KMS-11 (cell line): Measurements from ENCODE around the gene GPS1.

ENCODE experiments used
- H2AFZ ChIP-seq: fragments of 200-600 bp; sonication (generic); 2 replicates; pipeline ENCODE4 v1.6.1; 2016; ENCODE audit warnings: antibody characterized with exemption, mixed run types, low read depth
- H3K27ac ChIP-seq: fragments of 200-600 bp; sonication (generic); 2 replicates; pipeline ENCODE4 v1.6.1; 2016; ENCODE audit warnings: mild to moderate bottlenecking, mixed run types
- H3K27me3 ChIP-seq: fragments of 200-600 bp; sonication (generic); 2 replicates; pipeline ENCODE4 v1.6.1; 2017; ENCODE audit warnings: mild to moderate bottlenecking, low read depth, mixed run types, moderate library complexity; ENCODE audit not compliant: insufficient read depth
- H3K36me3 ChIP-seq: fragments of 200-600 bp; sonication (generic); 2 replicates; pipeline ENCODE4 v1.6.1; 2017; ENCODE audit warnings: mild to moderate bottlenecking, mixed run types; ENCODE audit not compliant: insufficient read depth
- H3K4me1 ChIP-seq: fragments of 200-600 bp; sonication (generic); 2 replicates; pipeline ENCODE4 v1.6.1; 2016; ENCODE audit warnings: mild to moderate bottlenecking, low read depth, mixed run types; ENCODE audit not compliant: poor library complexity, severe bottlenecking
- H3K4me2 ChIP-seq: fragments of 200-600 bp; sonication (generic); 2 replicates; pipeline ENCODE4 v1.7.0; 2016; ENCODE audit warnings: mild to moderate bottlenecking, mixed run types
- H3K4me3 ChIP-seq: fragments of 200-600 bp; sonication (generic); IDR thresholded peaks from 2 replicates; pipeline ENCODE4 v1.6.1; 2017; ENCODE audit warnings: low read depth, low read length, mixed read lengths; ENCODE audit not compliant: insufficient read depth
- H3K79me2 ChIP-seq: fragments of 200-600 bp; sonication (generic); 2 replicates; pipeline ENCODE4 v1.6.1; 2016; ENCODE audit warnings: low read depth, mixed run types; ENCODE audit not compliant: insufficient read depth
- H3K9ac ChIP-seq: fragments of 200-600 bp; sonication (generic); 2 replicates; pipeline ENCODE4 v1.6.1; 2016; ENCODE audit warnings: mild to moderate bottlenecking, mixed run types
- H4K20me1 ChIP-seq: fragments of 200-600 bp; sonication (generic); 2 replicates; pipeline ENCODE4 v1.6.1; 2016; ENCODE audit warnings: mild to moderate bottlenecking, mixed run types; ENCODE audit not compliant: insufficient read depth
- CTCF ChIP-seq: fragments of 200-600 bp; sonication (generic); conservative IDR thresholded peaks from 2 replicates; pipeline ENCODE4 v1.6.1; 2017; ENCODE audit warnings: low read depth, mild to moderate bottlenecking, antibody characterized with exemption, low read length, moderate library complexity, mixed read lengths

Gene GPS1

GRCh38 chr17:82016061-82016874 is 35.4 kb upstream of the GPS1 start:
- no peaks in the 10 kb centered on the region for H3K4me1 ChIP-seq
- no peaks in the 10 kb centered on the region for H3K27me3 ChIP-seq
- no peak overlapping the region for H3K4me3 ChIP-seq
- H4K20me1 ChIP-seq: no peaks in the 10 kb centered on the region
- TF ChIP-seq CTCF: no peak
- H3K36me3 ChIP-seq: no peaks in the 10 kb centered on the region
- H3K27ac ChIP-seq: no peak overlapping the region
- no peaks in the 10 kb centered on the region; the same call in 1 of the 2 replicates for H3K79me2 ChIP-seq
- no peak overlapping the region for H3K4me2 ChIP-seq
- no peak overlapping the region for H2AFZ ChIP-seq
- H3K9ac ChIP-seq: no peak overlapping the region

GRCh38 chr17:82016875-82017459 is 34.7 kb upstream of the GPS1 start:
- Histone ChIP-seq H3K9ac (no peak overlapping the region), H3K36me3 (no peaks in the 10 kb centered on the region), H3K4me2 (no peak overlapping the region), H4K20me1 (no peaks in the 10 kb centered on the region), H3K27me3 (no peaks in the 10 kb centered on the region), H2AFZ (no peak overlapping the region), H3K79me2 (no peaks in the 10 kb centered on the region; the same call in 1 of the 2 replicates), H3K27ac (no peak overlapping the region), H3K4me3 (no peak overlapping the region), H3K4me1 (no peaks in the 10 kb centered on the region)
- no peak for TF ChIP-seq CTCF

- H3K9ac ChIP-seq: no peak overlapping the region
- H3K79me2 ChIP-seq: peaks cover 6% of the 10 kb centered on the region; the same call in 1 of the 2 replicates
- H3K4me3 ChIP-seq: no peak overlapping the region
- no peak overlapping the region for H3K4me2 ChIP-seq
- H2AFZ ChIP-seq: no peak overlapping the region
- no peaks in the 10 kb centered on the region for H3K36me3 ChIP-seq
- no peak overlapping the region for H3K27ac ChIP-seq
- H4K20me1 ChIP-seq: no peaks in the 10 kb centered on the region
- TF ChIP-seq CTCF: no peak
- no peaks in the 10 kb centered on the region for H3K27me3 ChIP-seq
- H3K4me1 ChIP-seq: no peaks in the 10 kb centered on the region
Observed at GRCh38 chr17:82017612-82018151, 34.0 kb upstream of the GPS1 start.

GRCh38 chr17:82018152-82018988 is 33.3 kb upstream of the GPS1 start:
- Histone ChIP-seq H3K36me3 (no peaks in the 10 kb centered on the region), H3K4me1 (no peaks in the 10 kb centered on the region), H3K27me3 (no peaks in the 10 kb centered on the region), H3K27ac (no peak overlapping the region), H3K9ac (no peak overlapping the region), H2AFZ (no peak overlapping the region), H3K4me3 (no peak overlapping the region), H3K79me2 (peaks cover 6% of the 10 kb centered on the region; the same call in 1 of the 2 replicates), H3K4me2 (no peak overlapping the region), H4K20me1 (no peaks in the 10 kb centered on the region)
- no peak for TF ChIP-seq CTCF
